GM23338 (cell line): ENCODE measurements around the gene ANKRD40. TPM values are rescaled to one million over a fixed set of nuclear protein-coding genes. Genes with fewer than 3 reads are reported as not detected.

Experiments
- ATAC-seq: fragments of 200-7000 bp; cut with Tn5 transposase; 3 replicates; pipeline ENCODE4 v1.9.1; 2020
- DNase-seq: peaks from one replicate; pipeline ENCODE4 v3.0.0-alpha.2; 2015; ENCODE audit warnings: low spot score
- H2AFZ ChIP-seq: fragments of 200-600 bp; sonication (generic); 2 replicates; pipeline ENCODE4 v1.8.0; 2016; ENCODE audit warnings: antibody characterized with exemption, mild to moderate bottlenecking, moderate library complexity
- H3F3A ChIP-seq: fragments of 200-600 bp; sonication (generic); replicated peaks from 2 replicates; pipeline ENCODE4 v1.8.0; 2017; ENCODE audit warnings: antibody characterized with exemption, mixed run types, low read depth
- H3K27ac ChIP-seq: fragments of 200-600 bp; sonication (generic); 2 replicates; pipeline ENCODE4 v1.6.1; 2016; ENCODE audit warnings: low read depth
- H3K27me3 ChIP-seq: fragments of 200-600 bp; sonication (generic); 2 replicates; pipeline ENCODE4 v1.8.0; 2016; ENCODE audit warnings: mild to moderate bottlenecking, mixed run types, moderate library complexity; ENCODE audit not compliant: insufficient read depth
- H3K36me3 ChIP-seq: fragments of 200-600 bp; sonication (generic); 2 replicates; pipeline ENCODE4 v1.8.0; 2016; ENCODE audit warnings: mild to moderate bottlenecking; ENCODE audit not compliant: insufficient read depth
- H3K4me1 ChIP-seq: fragments of 200-600 bp; sonication (generic); 2 replicates; pipeline ENCODE4 v1.8.0; 2016; ENCODE audit warnings: mild to moderate bottlenecking, moderate library complexity; ENCODE audit not compliant: insufficient read depth
- H3K4me2 ChIP-seq: fragments of 200-600 bp; sonication (generic); 2 replicates; pipeline ENCODE4 v1.7.1; 2017; ENCODE audit warnings: mixed run types
- H3K4me3 ChIP-seq: fragments of 200-600 bp; sonication (generic); 2 replicates; pipeline ENCODE4 v1.6.1; 2016; ENCODE audit warnings: mixed run types
- H3K79me2 ChIP-seq: fragments of 200-600 bp; sonication (generic); replicated peaks from 2 replicates; pipeline ENCODE4 v1.8.0; 2017; ENCODE audit warnings: mild to moderate bottlenecking; ENCODE audit not compliant: insufficient read depth
- H3K9me2 ChIP-seq: fragments of 200-600 bp; sonication (generic); 2 replicates; pipeline ENCODE4 v1.8.0; 2017; ENCODE audit not compliant: insufficient read depth
- H4K20me1 ChIP-seq: fragments of 200-600 bp; sonication (generic); replicated peaks from 2 replicates; pipeline ENCODE4 v1.8.0; 2017; ENCODE audit warnings: mild to moderate bottlenecking; ENCODE audit not compliant: insufficient read depth
- H3K27ac Mint-ChIP-seq: 2 replicates; pipeline ENCODE4 v1.8.0; 2020; ENCODE audit warnings: inconsistent platforms, mild to moderate bottlenecking, moderate library complexity, mixed read lengths
- H3K27me3 Mint-ChIP-seq: 3 replicates; pipeline ENCODE4 v1.8.0; 2022; ENCODE audit warnings: low read depth, mild to moderate bottlenecking, moderate library complexity, mixed read lengths, inconsistent platforms; ENCODE audit not compliant: insufficient read depth, poor library complexity
- H3K36me3 Mint-ChIP-seq: 3 replicates; pipeline ENCODE4 v1.8.0; 2021; ENCODE audit warnings: low read depth, mild to moderate bottlenecking, inconsistent platforms, moderate library complexity, mixed read lengths
- H3K4me1 Mint-ChIP-seq: 3 replicates; pipeline ENCODE4 v1.8.0; 2020; ENCODE audit warnings: mild to moderate bottlenecking, inconsistent platforms, mixed read lengths
- H3K4me3 Mint-ChIP-seq: 3 replicates; pipeline ENCODE4 v1.8.0; 2021; ENCODE audit warnings: moderate library complexity, mild to moderate bottlenecking, inconsistent platforms, mixed read lengths
- H3K9me3 Mint-ChIP-seq: 3 replicates; pipeline ENCODE4 v1.8.0; 2020; ENCODE audit warnings: moderate library complexity, mild to moderate bottlenecking, inconsistent platforms, mixed read lengths
- CTCF ChIP-seq, 2 experiments: fragments of 200-600 bp in 1 of 2; sonication (generic) in 1 of 2; conservative IDR thresholded peaks; 2 replicates each; pipeline versions ENCODE4 v1.5.1 to v1.6.1; 2016 to 2017; ENCODE audit warnings: antibody characterized with exemption in 2 of 2, low read depth in 2 of 2, mild to moderate bottlenecking in 2 of 2, moderate library complexity in 1 of 2
- ETS1 ChIP-seq: IDR thresholded peaks from 2 replicates; pipeline ENCODE4 v1.6.1; 2016; ENCODE audit warnings: antibody characterized with exemption
- EZH2 ChIP-seq: fragments of 200-600 bp; sonication (generic); IDR thresholded peaks from one replicate; pipeline ENCODE4 v1.8.0; 2017; ENCODE audit warnings: antibody characterized with exemption, mild to moderate bottlenecking, low read depth; ENCODE audit not compliant: unreplicated experiment
- EZH2phosphoT487 ChIP-seq: fragments of 200-600 bp; sonication (generic); IDR thresholded peaks from one replicate; pipeline ENCODE4 v1.8.1; 2018; ENCODE audit warnings: antibody characterized with exemption; ENCODE audit not compliant: unreplicated experiment
- JUNB ChIP-seq: IDR thresholded peaks from one replicate; pipeline ENCODE4 v1.6.1; 2016; ENCODE audit warnings: antibody characterized with exemption; ENCODE audit not compliant: unreplicated experiment
- NANOG ChIP-seq: IDR thresholded peaks from 2 replicates; pipeline ENCODE4 v1.6.1; 2016; ENCODE audit warnings: antibody characterized with exemption, borderline replicate concordance
- POLR2AphosphoS5 ChIP-seq: IDR thresholded peaks from 2 replicates; pipeline ENCODE4 v1.6.1; 2016; ENCODE audit warnings: antibody characterized with exemption, low read depth
- REST ChIP-seq: IDR thresholded peaks from one replicate; pipeline ENCODE4 v1.6.1; 2018; ENCODE audit warnings: antibody characterized with exemption; ENCODE audit not compliant: unreplicated experiment
- STAT1 ChIP-seq: IDR thresholded peaks from one replicate; pipeline ENCODE4 v1.6.1; 2016; ENCODE audit warnings: antibody characterized with exemption; ENCODE audit not compliant: unreplicated experiment
- ZNF114 ChIP-seq: fragments of 250-450 bp; sonication (Bioruptor Pico); IDR thresholded peaks from 2 replicates; pipeline ENCODE4 v1.5.0; 2020; ENCODE audit warnings: mild to moderate bottlenecking, moderate library complexity
- ZNF331 ChIP-seq: fragments of 250-450 bp; sonication (Bioruptor Pico); IDR thresholded peaks from 2 replicates; pipeline ENCODE4 v1.5.0; 2020; ENCODE audit warnings: low read depth, mild to moderate bottlenecking, moderate library complexity
- polyA plus RNA-seq: library from polyadenylated mRNA; unstranded; fragments of >200 nt; fragmentation: Nextera tagmentation; extraction: Ambion mirVana; gene quantifications from 2 replicates; pipeline ENCODE4 v1.2.1, GENCODE V29; 2016
- total RNA-seq: library from RNA; depleted of rRNA; stranded (reverse); fragments of >200 nt; shearing (Covaris generic); gene quantifications from 2 replicates; pipeline ENCODE4 v1.2.3, GENCODE V29; 2014

The ANKRD40 gene
- total and polyA plus RNA-seq, 2 experiments from 2014 or later: 19.0 to 42.1 TPM

GRCh38 chr17:50675190-50675589 lies 32.5 kb downstream of the ANKRD40 start (continued):
- no peak for TF ChIP-seq CTCF (conservative IDR thresholded peaks at IDR 0.05; ENCODE audit: low read depth in 2 of 2)

- H3K27ac Mint-ChIP-seq: no peak overlapping the region; the same call in 1 of the 2 replicates
- Histone ChIP-seq H3F3A (no peaks in the 10 kb centered on the region), H3K27ac (no peak overlapping the region), H3K36me3 (no peaks in the 10 kb centered on the region), H4K20me1 (no peaks in the 10 kb centered on the region), H3K4me2 (no peak overlapping the region), H3K9me2 (no peaks in the 10 kb centered on the region), H3K4me3 (no peak overlapping the region), H3K79me2 (no peaks in the 10 kb centered on the region), H3K4me1 (no peaks in the 10 kb centered on the region), H3K27me3 (no peaks in the 10 kb centered on the region), H2AFZ (no peak overlapping the region)
- H3K4me3 Mint-ChIP-seq: no peak overlapping the region
- ATAC-seq (no peak), DNase-seq (no peak)
- peaks cover 11% of the 10 kb centered on the region; the same call in 2 of the 3 replicates for H3K4me1 Mint-ChIP-seq
- no peaks in the 10 kb centered on the region for H3K36me3 Mint-ChIP-seq
- H3K9me3 Mint-ChIP-seq: no peaks in the 10 kb centered on the region
- H3K27me3 Mint-ChIP-seq: peaks cover 8% of the 10 kb centered on the region
- TF ChIP-seq ZNF114 (CRISPR knock-in tag): no peak
- no peak for TF ChIP-seq POLR2AphosphoS5
- no peak for TF ChIP-seq REST
Observed at GRCh38 chr17:50672831-50673551, 34.7 kb downstream of the ANKRD40 start.

GRCh38 chr17:50672071-50672470 lies 35.6 kb downstream of the ANKRD40 start:
- Histone ChIP-seq H3K4me3 (no peak overlapping the region), H3F3A (no peaks in the 10 kb centered on the region), H3K79me2 (no peaks in the 10 kb centered on the region), H3K9me2 (no peaks in the 10 kb centered on the region), H3K4me2 (no peak overlapping the region), H3K4me1 (no peaks in the 10 kb centered on the region), H3K36me3 (no peaks in the 10 kb centered on the region), H4K20me1 (no peaks in the 10 kb centered on the region), H2AFZ (no peak overlapping the region), H3K27ac (no peak overlapping the region), H3K27me3 (no peaks in the 10 kb centered on the region)
- no peak for ATAC-seq
- Mint-ChIP-seq H3K4me3 (no peak overlapping the region), H3K27ac (no peak overlapping the region), H3K4me1 (peaks cover 15% of the 10 kb centered on the region), H3K9me3 (no peaks in the 10 kb centered on the region), H3K27me3 (peaks cover 11% of the 10 kb centered on the region), H3K36me3 (no peaks in the 10 kb centered on the region)
- TF ChIP-seq POLR2AphosphoS5 (no peak), ZNF114 (CRISPR knock-in tag) (no peak), JUNB (no peak), EZH2 (no peak), STAT1 (no peak), EZH2phosphoT487 (no peak), ZNF331 (CRISPR knock-in tag) (no peak), NANOG (no peak), ETS1 (no peak), REST (no peak)
- DNase-seq: no peak
